ENCODE results near the gene UBE4B. TPM values are rescaled to one million over a fixed set of nuclear protein-coding genes. Genes with fewer than 3 reads are reported as not detected.
A peak's percentile ranks its signal among the peaks of the same experiment; 100 is the strongest.

Gene UBE4B
- total and polyA plus RNA-seq, 8 donors = 13.0 to 45.3 (median 31.1) TPM

- TF ChIP-seq CTCF (IDR thresholded peaks at IDR 0.05) = no peak
- Histone ChIP-seq H3K36me3 (peaks cover 0 to 31% (median 9%) of the 10 kb centered on the region in 3 donors), H3K4me1 (no peaks in the 10 kb centered on the region), H3K27ac (no peak overlapping the region), H3K27me3 (no peaks in the 10 kb centered on the region), H3K4me3 (no peak overlapping the region), H3K9me3 (no peaks in the 10 kb centered on the region)
- DNase-seq = no peak
- ATAC-seq = no peak
- 94 to 98% methylated on average over 7 of the region's 7 CpGs for WGBS, 2 donors
- no peak for FAIRE-seq
- intact Hi-C loops (cut with DNase I) = no loop called here
Observed at GRCh38 chr1:10181154-10181553, 148.4 kb downstream of the UBE4B start.

- FAIRE-seq (no peak), ATAC-seq (no peak), DNase-seq (no peak)
- H3K9me3 ChIP-seq = no peaks in the 10 kb centered on the region
- H3K4me3 ChIP-seq = no peak overlapping the region
- TF ChIP-seq CTCF (IDR thresholded peaks at IDR 0.05) = no peak
- intact Hi-C loops (cut with DNase I) = no loop called here
- peaks cover 0 to 5% (median 0%) of the 10 kb centered on the region in 3 donors for H3K36me3 ChIP-seq
- no peak overlapping the region for H3K27ac ChIP-seq
- WGBS, 2 donors = 88% methylated on average over 2 of the region's 2 CpGs
- no peaks in the 10 kb centered on the region for H3K27me3 ChIP-seq
- H3K4me1 ChIP-seq = no peaks in the 10 kb centered on the region
Observed at GRCh38 chr1:10185759-10186158, 153.0 kb downstream of the UBE4B start.

- H3K27ac ChIP-seq = no peak overlapping the region
- WGBS, 2 donors = 85 to 92% methylated on average over 12 of the region's 12 CpGs
- intact Hi-C loops (cut with DNase I) = no loop called here
- no peak overlapping the region for H3K4me3 ChIP-seq
- FAIRE-seq = no peak
- ATAC-seq = peak in 1 of 4 donors; percentile 31
- no peaks in the 10 kb centered on the region for H3K4me1 ChIP-seq
- no peaks in the 10 kb centered on the region for H3K36me3 ChIP-seq
- H3K9me3 ChIP-seq = no peaks in the 10 kb centered on the region
- no peak for DNase-seq
- H3K27me3 ChIP-seq = no peaks in the 10 kb centered on the region
- TF ChIP-seq CTCF (IDR thresholded peaks at IDR 0.05) = no peak
Observed at GRCh38 chr1:10186331-10187025, 153.7 kb downstream of the UBE4B start.

- WGBS, 2 donors = 92 to 98% methylated on average over 4 of the region's 4 CpGs
- DNase-seq (no peak), ATAC-seq (no peak), FAIRE-seq (no peak)
- Histone ChIP-seq H3K4me3 (no peak overlapping the region), H3K4me1 (no peaks in the 10 kb centered on the region), H3K9me3 (no peaks in the 10 kb centered on the region), H3K27ac (no peak overlapping the region), H3K27me3 (no peaks in the 10 kb centered on the region), H3K36me3 (no peaks in the 10 kb centered on the region)
- intact Hi-C loops (cut with DNase I) = no loop called here
- TF ChIP-seq CTCF (IDR thresholded peaks at IDR 0.05) = no peak
Observed at GRCh38 chr1:10187026-10187334, 154.2 kb downstream of the UBE4B start.

GRCh38 chr1:10188133-10188650, 155.4 kb downstream of the UBE4B start:
- 98 to 100% methylated on average over 2 of the region's 2 CpGs for WGBS, 2 donors
- intact Hi-C loops (cut with DNase I) = no loop called here
- no peak for FAIRE-seq

More at GRCh38 chr1:10188133-10188650, 155.4 kb downstream of the UBE4B start:
- H3K4me3 ChIP-seq = no peak overlapping the region
- no peak for TF ChIP-seq CTCF (IDR thresholded peaks at IDR 0.05)
- ATAC-seq (no peak), DNase-seq (no peak)
- H3K36me3 ChIP-seq = no peaks in the 10 kb centered on the region
- no peaks in the 10 kb centered on the region for H3K9me3 ChIP-seq
- no peaks in the 10 kb centered on the region for H3K27me3 ChIP-seq
- H3K27ac ChIP-seq = no peak overlapping the region
- no peaks in the 10 kb centered on the region for H3K4me1 ChIP-seq
